ENCODE data around the gene SPOCK3. TPM values are rescaled to one million over a fixed set of nuclear protein-coding genes. Genes with fewer than 3 reads are reported as not detected.

The SPOCK3 gene
- total RNA-seq, 4 donors from 2014 or later, result 1.3 to 47.5 (median 18.4) TPM

DNA sequence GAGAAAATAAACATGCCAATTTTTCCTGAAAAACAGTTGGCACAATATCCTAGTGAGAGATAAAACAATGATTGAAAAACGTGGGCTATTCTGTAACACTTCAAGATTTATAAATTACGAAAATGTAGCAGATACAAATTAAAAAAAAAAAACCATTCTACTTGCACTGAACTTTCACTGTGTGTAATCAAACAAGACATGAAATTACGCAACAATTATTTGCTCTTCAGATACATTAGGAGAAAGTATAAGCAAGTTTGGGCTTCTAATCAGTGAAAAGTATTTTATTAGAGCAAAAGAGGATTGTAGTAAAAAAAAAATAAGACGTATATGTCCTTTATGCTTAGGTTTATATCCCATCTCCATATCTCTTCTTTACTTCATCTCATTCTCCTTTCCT, 320.4 kb downstream of the SPOCK3 start:
- no peak for DNase-seq

DNA sequence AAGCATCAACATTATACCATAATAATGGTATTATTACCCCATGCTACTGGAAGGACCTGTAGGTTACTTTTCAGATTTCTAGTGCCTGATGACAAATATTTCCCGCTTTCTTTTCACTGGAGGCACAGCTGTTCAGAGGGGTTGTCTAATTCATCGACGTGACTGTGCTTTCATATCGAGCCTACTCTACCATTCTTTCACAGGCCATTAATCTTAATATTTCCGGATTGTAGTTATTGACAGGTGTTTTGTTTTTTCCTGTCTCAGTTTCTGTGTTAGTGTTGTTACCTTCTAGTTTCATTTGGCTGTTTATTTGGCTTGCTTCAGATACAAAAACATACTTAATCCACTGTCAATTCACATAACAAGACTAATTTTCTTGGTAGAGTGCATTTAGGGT, 330.9 kb downstream of the SPOCK3 start:
- no peaks in the 10 kb centered on the region for H3K27me3 ChIP-seq
- no peak for DNase-seq
- intact Hi-C loops (cut with DNase I; ENCODE audit: low total_unique reads), result no loop called here
- no peaks in the 10 kb centered on the region for H3K9me3 ChIP-seq
- H3K4me3 ChIP-seq, result no peak overlapping the region
- TF ChIP-seq CTCF (IDR thresholded peaks at IDR 0.05) (no peak), POLR2A (IDR thresholded peaks at IDR 0.05) (no peak)
- no peaks in the 10 kb centered on the region for H3K4me1 ChIP-seq
- H3K36me3 ChIP-seq, result no peaks in the 10 kb centered on the region
- no peak overlapping the region for H3K27ac ChIP-seq

More for the DNA sequence above, 320.4 kb downstream of the SPOCK3 start:
- Histone ChIP-seq H3K4me3 (no peak overlapping the region), H3K9me3 (no peaks in the 10 kb centered on the region), H3K27me3 (no peaks in the 10 kb centered on the region), H3K36me3 (no peaks in the 10 kb centered on the region), H3K27ac (no peak overlapping the region), H3K4me1 (no peaks in the 10 kb centered on the region)
- intact Hi-C loops (cut with DNase I; ENCODE audit: low total_unique reads), result no loop called here
- no peak for TF ChIP-seq POLR2A (IDR thresholded peaks at IDR 0.05)
- TF ChIP-seq CTCF (IDR thresholded peaks at IDR 0.05), result no peak

DNA sequence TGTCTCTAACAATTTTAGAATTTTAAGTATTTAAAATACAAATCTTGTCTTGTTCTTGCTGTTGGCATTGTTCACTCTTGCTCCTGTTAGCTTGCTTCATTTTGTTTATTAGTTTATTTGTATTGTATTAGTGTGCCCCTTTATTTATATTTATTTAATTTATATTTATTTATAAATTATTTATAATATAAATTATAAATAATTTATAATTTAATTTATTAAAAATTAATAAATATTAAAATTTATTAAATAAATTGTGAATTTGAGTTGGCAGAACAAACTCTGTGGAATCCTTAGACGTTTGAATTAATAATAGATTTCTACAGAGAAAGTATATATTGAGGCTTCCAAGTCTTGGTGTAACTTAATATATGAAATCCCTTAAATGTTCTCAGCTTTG, 331.4 kb downstream of the SPOCK3 start:
- Histone ChIP-seq H3K4me1 (no peaks in the 10 kb centered on the region), H3K4me3 (no peak overlapping the region), H3K27me3 (no peaks in the 10 kb centered on the region), H3K27ac (no peak overlapping the region), H3K36me3 (no peaks in the 10 kb centered on the region), H3K9me3 (no peaks in the 10 kb centered on the region)
- intact Hi-C loops (cut with DNase I; ENCODE audit: low total_unique reads), result no loop called here
- no peak for TF ChIP-seq CTCF (IDR thresholded peaks at IDR 0.05)
- no peak for TF ChIP-seq POLR2A (IDR thresholded peaks at IDR 0.05)
- no peak for DNase-seq

GRCh38 chr4:166896254-166896653, 338.0 kb downstream of the SPOCK3 start:
- no peak for DNase-seq
- no peak for TF ChIP-seq POLR2A (IDR thresholded peaks at IDR 0.05)
- TF ChIP-seq CTCF (IDR thresholded peaks at IDR 0.05), result no peak
- Histone ChIP-seq H3K36me3 (no peaks in the 10 kb centered on the region), H3K4me3 (no peak overlapping the region), H3K4me1 (no peaks in the 10 kb centered on the region), H3K27me3 (no peaks in the 10 kb centered on the region), H3K27ac (no peak overlapping the region), H3K9me3 (no peaks in the 10 kb centered on the region)
- intact Hi-C loops (cut with DNase I; ENCODE audit: low total_unique reads), result no loop called here

DNA sequence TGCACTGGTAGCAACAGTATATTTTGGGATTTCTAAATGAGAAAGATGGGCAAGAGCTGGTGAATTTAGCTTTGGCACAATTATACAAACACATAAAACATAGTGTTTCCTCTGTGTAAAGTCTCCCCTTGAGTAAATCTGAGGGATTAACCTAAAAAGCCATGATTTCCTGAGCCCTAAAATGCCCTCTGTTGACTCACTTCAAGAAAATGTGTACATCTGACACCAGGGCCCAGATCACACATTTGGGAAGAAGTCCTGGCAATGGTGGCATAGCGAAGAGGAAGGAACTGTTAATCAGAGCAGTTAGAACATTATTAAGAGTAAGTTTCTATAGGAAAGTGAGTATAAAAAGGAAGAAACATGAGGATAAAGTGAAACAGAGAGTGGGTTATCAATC, 338.5 kb downstream of the SPOCK3 start:
- intact Hi-C loops (cut with DNase I; ENCODE audit: low total_unique reads), result no loop called here
- DNase-seq, result no peak
- TF ChIP-seq CTCF (IDR thresholded peaks at IDR 0.05) (no peak), POLR2A (IDR thresholded peaks at IDR 0.05) (no peak)
- no peaks in the 10 kb centered on the region for H3K36me3 ChIP-seq
- no peaks in the 10 kb centered on the region for H3K4me1 ChIP-seq
- no peak overlapping the region for H3K4me3 ChIP-seq
- no peak overlapping the region for H3K27ac ChIP-seq
- H3K27me3 ChIP-seq, result no peaks in the 10 kb centered on the region
- no peaks in the 10 kb centered on the region for H3K9me3 ChIP-seq
